Measurements from ENCODE around the gene NR1H4. TPM values are rescaled to one million over a fixed set of nuclear protein-coding genes. Genes with fewer than 3 reads are reported as not detected.

Gene NR1H4
- total RNA-seq, 4 donors from 2014 or later = 10.7 to 50.7 (median 28.8) TPM

DNA sequence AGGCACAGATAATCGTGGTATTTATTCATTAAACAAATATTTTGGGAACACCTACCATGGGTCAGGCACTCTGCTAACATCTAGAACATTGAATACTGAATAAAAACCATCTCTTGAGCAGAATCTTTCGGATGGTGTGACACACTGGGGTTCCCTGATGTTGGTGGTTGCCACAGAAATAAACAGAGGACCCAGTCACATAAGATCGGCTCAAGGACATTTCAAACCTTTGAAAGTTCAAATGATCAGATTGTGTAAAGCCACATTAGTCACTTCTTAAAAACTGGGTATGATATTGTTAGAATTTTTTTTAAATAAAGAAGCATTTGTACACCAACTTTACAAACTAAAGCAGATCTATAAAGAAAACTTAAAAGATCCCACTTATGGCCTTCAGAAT lies 39.0 kb downstream of the NR1H4 start:
- no peak for DNase-seq
- intact Hi-C loops (cut with DNase I; ENCODE audit: low total_unique reads) = no loop called here

DNA sequence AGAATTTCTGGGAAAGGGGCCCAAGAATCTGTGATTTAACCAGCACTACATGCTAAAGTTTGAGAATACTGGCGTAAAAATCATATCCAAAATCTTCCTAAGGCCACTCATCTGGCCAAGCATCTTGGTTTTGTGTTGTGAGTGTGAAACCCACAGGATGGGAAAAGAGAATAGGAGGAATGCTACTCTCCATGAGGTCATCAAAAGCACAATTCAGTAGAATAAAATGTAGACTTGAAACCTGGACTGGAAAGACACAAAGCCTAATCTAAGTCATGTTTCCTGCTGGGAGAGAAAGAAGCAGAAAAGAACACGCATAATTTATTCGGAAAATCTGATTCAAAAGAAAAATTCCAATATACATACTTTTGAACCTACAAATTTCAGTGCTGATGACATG lies 42.3 kb downstream of the NR1H4 start:
- intact Hi-C loops (cut with DNase I; ENCODE audit: low total_unique reads) = no loop called here

More for the DNA sequence above, 39.0 kb downstream of the NR1H4 start:
- Histone ChIP-seq H3K4me3 (no peak overlapping the region), H3K27ac (no peak overlapping the region), H3K27me3 (no peaks in the 10 kb centered on the region), H3K4me1 (no peaks in the 10 kb centered on the region), H3K9me3 (no peaks in the 10 kb centered on the region), H3K36me3 (no peaks in the 10 kb centered on the region)
- WGBS, 2 donors (ENCODE audit: low coverage in 1 of 2) = 73 to 81% methylated on average over 3 of the region's 3 CpGs
- in situ Hi-C loops (cut with MboI; ENCODE audit: low pct_ligation_motif_present in 1 of 4, low pct_unique_long_range_greater_than_20kb in 1 of 4, low sequenced_read_pairs in 3 of 4) = no loop called here
- TF ChIP-seq POLR2AphosphoS5 (IDR thresholded peaks at IDR 0.05) (no peak), POLR2A (IDR thresholded peaks at IDR 0.05) (no peak), EP300 (IDR thresholded peaks at IDR 0.05; ENCODE audit: low read depth) (no peak)
- TF ChIP-seq, protein P1, sequence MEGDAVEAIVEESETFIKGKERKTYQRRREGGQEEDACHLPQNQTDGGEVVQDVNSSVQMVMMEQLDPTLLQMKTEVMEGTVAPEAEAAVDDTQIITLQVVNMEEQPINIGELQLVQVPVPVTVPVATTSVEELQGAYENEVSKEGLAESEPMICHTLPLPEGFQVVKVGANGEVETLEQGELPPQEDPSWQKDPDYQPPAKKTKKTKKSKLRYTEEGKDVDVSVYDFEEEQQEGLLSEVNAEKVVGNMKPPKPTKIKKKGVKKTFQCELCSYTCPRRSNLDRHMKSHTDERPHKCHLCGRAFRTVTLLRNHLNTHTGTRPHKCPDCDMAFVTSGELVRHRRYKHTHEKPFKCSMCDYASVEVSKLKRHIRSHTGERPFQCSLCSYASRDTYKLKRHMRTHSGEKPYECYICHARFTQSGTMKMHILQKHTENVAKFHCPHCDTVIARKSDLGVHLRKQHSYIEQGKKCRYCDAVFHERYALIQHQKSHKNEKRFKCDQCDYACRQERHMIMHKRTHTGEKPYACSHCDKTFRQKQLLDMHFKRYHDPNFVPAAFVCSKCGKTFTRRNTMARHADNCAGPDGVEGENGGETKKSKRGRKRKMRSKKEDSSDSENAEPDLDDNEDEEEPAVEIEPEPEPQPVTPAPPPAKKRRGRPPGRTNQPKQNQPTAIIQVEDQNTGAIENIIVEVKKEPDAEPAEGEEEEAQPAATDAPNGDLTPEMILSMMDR (IDR thresholded peaks at IDR 0.05) = no peak

DNA sequence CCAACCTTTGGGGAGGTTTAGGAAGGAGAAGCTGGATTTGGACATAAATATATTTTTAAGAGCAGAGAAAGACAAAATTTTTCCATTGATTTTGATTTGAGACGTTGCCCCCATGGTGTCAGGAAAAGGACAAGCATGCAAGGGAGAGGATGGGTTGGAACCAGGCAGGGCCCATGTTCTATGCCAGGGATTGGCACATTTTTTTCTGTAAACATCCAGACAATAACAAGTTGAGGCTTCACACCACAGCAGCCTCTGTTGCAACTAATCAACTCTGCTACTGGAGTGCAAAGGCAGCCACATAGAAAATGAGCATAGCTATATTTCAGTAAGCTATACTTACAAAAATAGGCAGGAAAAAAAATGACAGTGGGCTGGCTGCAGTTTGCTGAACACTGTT lies 44.7 kb downstream of the NR1H4 start:
- Histone ChIP-seq H3K36me3 (no peaks in the 10 kb centered on the region), H3K27me3 (no peaks in the 10 kb centered on the region), H3K4me1 (no peaks in the 10 kb centered on the region), H3K27ac (no peak overlapping the region), H3K9me3 (no peaks in the 10 kb centered on the region), H3K4me3 (no peak overlapping the region)
- 71 to 90% methylated on average over 1 of the region's 1 CpG for WGBS, 2 donors (ENCODE audit: low coverage in 1 of 2)
- DNase-seq = no peak
- in situ Hi-C loops (cut with MboI; ENCODE audit: low pct_ligation_motif_present in 1 of 4, low pct_unique_long_range_greater_than_20kb in 1 of 4, low sequenced_read_pairs in 3 of 4) = no loop called here
- TF ChIP-seq POLR2A (IDR thresholded peaks at IDR 0.05) = no peak
- TF ChIP-seq POLR2AphosphoS5 (IDR thresholded peaks at IDR 0.05) = no peak
- TF ChIP-seq, protein P1 (IDR thresholded peaks at IDR 0.05) = no peak
- TF ChIP-seq EP300 (IDR thresholded peaks at IDR 0.05; ENCODE audit: low read depth) = no peak
- intact Hi-C loops (cut with DNase I; ENCODE audit: low total_unique reads) = no loop called here

More for the DNA sequence above, 42.3 kb downstream of the NR1H4 start:
- 93 to 96% methylated on average over 3 of the region's 3 CpGs for WGBS, 2 donors (ENCODE audit: low coverage in 1 of 2)
- Histone ChIP-seq H3K4me3 (no peak overlapping the region), H3K27me3 (no peaks in the 10 kb centered on the region), H3K4me1 (no peaks in the 10 kb centered on the region), H3K36me3 (no peaks in the 10 kb centered on the region), H3K9me3 (no peaks in the 10 kb centered on the region), H3K27ac (no peak overlapping the region)
- TF ChIP-seq POLR2A (IDR thresholded peaks at IDR 0.05) (no peak), POLR2AphosphoS5 (IDR thresholded peaks at IDR 0.05) (no peak), EP300 (IDR thresholded peaks at IDR 0.05; ENCODE audit: low read depth) (no peak)
- TF ChIP-seq, protein P1 (IDR thresholded peaks at IDR 0.05) = no peak
- in situ Hi-C loops (cut with MboI; ENCODE audit: low pct_ligation_motif_present in 1 of 4, low pct_unique_long_range_greater_than_20kb in 1 of 4, low sequenced_read_pairs in 3 of 4) = no loop called here
- DNase-seq = no peak

DNA sequence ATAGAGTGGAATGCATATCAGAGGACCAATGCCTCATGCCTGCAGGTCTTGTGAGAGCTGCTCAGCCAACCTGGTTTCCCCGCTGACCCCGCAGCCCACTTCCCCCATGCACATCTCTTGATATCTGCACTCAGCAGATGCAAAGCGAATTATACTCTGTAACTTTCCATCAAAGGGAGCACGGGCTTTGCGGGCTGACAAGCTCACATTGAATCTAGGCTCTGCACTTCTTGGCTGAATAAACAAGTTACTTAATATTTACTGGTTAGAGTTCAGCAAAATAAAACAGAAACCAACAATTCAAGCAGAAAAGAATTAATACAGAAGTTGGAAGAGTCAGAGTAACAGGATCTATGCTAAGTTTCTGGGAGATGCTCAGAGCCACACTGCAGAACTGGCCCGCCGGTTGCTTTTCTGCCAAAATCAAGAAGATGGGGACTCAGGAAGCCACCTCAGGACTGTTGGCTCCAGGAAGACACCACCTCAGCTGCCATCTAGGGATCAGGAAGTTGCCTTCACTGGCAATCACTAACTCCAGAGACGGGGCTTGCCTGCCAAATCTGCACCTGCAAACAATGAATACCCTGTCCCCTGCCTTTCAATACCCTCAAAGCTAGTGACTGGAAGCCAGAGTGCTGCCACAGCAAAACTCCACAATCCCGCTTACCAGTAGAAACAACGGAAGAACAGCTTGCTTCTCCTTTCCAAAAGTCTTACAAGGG lies 46.5 kb downstream of the NR1H4 start:
- no peak overlapping the region for H3K27ac ChIP-seq
- H3K4me3 ChIP-seq = no peak overlapping the region
- no peaks in the 10 kb centered on the region for H3K27me3 ChIP-seq
- H3K36me3 ChIP-seq = no peaks in the 10 kb centered on the region
- in situ Hi-C loops (cut with MboI; ENCODE audit: low pct_ligation_motif_present in 1 of 4, low pct_unique_long_range_greater_than_20kb in 1 of 4, low sequenced_read_pairs in 3 of 4) (no loop called here), intact Hi-C loops (cut with DNase I; ENCODE audit: low total_unique reads) (no loop called here)
- WGBS, 2 donors (ENCODE audit: low coverage in 1 of 2) = 83 to 90% methylated on average over 7 to 10 of the region's 10 CpGs
- H3K9me3 ChIP-seq = no peaks in the 10 kb centered on the region
- no peak for DNase-seq
- no peaks in the 10 kb centered on the region for H3K4me1 ChIP-seq
- TF ChIP-seq POLR2A (IDR thresholded peaks at IDR 0.05) (no peak), POLR2AphosphoS5 (IDR thresholded peaks at IDR 0.05) (no peak), EP300 (IDR thresholded peaks at IDR 0.05; ENCODE audit: low read depth) (no peak)
- TF ChIP-seq, protein P1 (IDR thresholded peaks at IDR 0.05) = no peak
